ENCODE measurements around the gene PPP2R1B. TPM values are rescaled to one million over a fixed set of nuclear protein-coding genes. Genes with fewer than 3 reads are reported as not detected.

Gene PPP2R1B
- total and polyA plus RNA-seq, 8 donors: 12.6 to 50.1 (median 31.3) TPM

- ATAC-seq (no peak), DNase-seq (no peak), FAIRE-seq (no peak)
- H3K36me3 ChIP-seq: peaks cover 0 to 27% (median 4%) of the 10 kb centered on the region in 3 donors
- peaks cover 17 to 54% (median 21%) of the 10 kb centered on the region in 3 donors for H3K4me1 ChIP-seq
- 12 to 21% methylated on average over 1 of the region's 1 CpG for WGBS, 2 donors
- TF ChIP-seq CTCF (IDR thresholded peaks at IDR 0.05): no peak
- H3K27ac ChIP-seq: peak overlapping the region in 3 of 4 donors; percentile 66 to 88 (median 88)
- intact Hi-C loops (cut with DNase I): loop anchor here in 1 of 3 donors (5.0 kb wide), 1 partner anchor 162 kb away; the partner anchor contains the start of gene SIK2
- no peaks in the 10 kb centered on the region for H3K9me3 ChIP-seq
- no peaks in the 10 kb centered on the region for H3K27me3 ChIP-seq
- peak overlapping the region in 3 of 4 donors; percentile 79 to 94 (median 85) for H3K4me3 ChIP-seq
These were observed 1.6 kb downstream of the PPP2R1B start for GRCh38 chr11:111764621-111765020.

DNA sequence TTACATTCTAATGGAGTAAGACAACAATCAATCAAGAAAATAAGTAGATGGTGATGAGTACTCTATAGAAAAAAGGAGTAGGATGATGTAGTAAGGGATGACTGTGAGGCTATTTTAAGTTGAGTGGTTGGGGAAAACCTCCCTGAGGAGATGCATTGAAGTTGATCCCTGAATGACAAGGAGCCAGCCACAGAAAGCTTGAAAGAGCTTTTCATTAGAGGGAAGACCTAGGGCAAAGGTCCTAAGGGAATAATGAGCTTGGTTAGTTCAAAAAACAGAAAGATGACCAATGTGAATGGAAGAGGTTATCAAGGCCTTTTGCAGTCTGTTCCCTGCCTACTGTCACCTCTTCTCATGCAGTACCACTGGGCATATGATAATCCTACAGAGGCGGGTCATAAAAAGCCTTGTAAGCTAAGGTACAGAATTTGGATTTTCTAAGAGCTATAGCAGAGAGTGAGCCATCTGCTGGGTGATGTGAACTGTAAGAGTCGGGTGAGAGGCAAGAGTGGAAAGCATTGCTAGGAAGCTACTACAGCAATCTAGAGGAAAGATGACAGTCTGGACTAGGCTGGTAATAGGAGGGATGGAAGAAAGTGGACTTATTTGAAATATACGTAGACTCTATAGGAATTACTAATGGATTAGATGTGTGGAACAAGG lies 3.1 kb downstream of the PPP2R1B start:
- FAIRE-seq (no peak), DNase-seq (no peak), ATAC-seq (no peak)
- no peak for TF ChIP-seq CTCF (IDR thresholded peaks at IDR 0.05)
- intact Hi-C loops (cut with DNase I): no loop called here
- Histone ChIP-seq H3K9me3 (no peaks in the 10 kb centered on the region), H3K36me3 (peaks cover 0 to 39% (median 9%) of the 10 kb centered on the region in 3 donors), H3K4me1 (peaks cover 18 to 65% (median 29%) of the 10 kb centered on the region in 3 donors), H3K4me3 (peak overlapping the region in 2 of 4 donors; percentile 79 to 85), H3K27ac (no peak overlapping the region), H3K27me3 (no peaks in the 10 kb centered on the region)
- 71 to 81% methylated on average over 3 of the region's 3 CpGs for WGBS, 2 donors

- DNase-seq (no peak), FAIRE-seq (no peak), ATAC-seq (no peak)
- no peak overlapping the region for H3K4me3 ChIP-seq
- peaks cover 18 to 67% (median 29%) of the 10 kb centered on the region in 3 donors for H3K4me1 ChIP-seq
- no peaks in the 10 kb centered on the region for H3K9me3 ChIP-seq
- TF ChIP-seq CTCF (IDR thresholded peaks at IDR 0.05): no peak
- peaks cover 0 to 43% (median 9%) of the 10 kb centered on the region in 3 donors for H3K36me3 ChIP-seq
- H3K27ac ChIP-seq: no peak overlapping the region
- 92 to 97% methylated on average over 5 of the region's 5 CpGs for whole genome bisulfite sequencing, 2 donors
- H3K27me3 ChIP-seq: no peaks in the 10 kb centered on the region
- intact Hi-C loops (cut with DNase I): no loop called here
These were observed 3.7 kb downstream of the PPP2R1B start for GRCh38 chr11:111762526-111762925.

DNA sequence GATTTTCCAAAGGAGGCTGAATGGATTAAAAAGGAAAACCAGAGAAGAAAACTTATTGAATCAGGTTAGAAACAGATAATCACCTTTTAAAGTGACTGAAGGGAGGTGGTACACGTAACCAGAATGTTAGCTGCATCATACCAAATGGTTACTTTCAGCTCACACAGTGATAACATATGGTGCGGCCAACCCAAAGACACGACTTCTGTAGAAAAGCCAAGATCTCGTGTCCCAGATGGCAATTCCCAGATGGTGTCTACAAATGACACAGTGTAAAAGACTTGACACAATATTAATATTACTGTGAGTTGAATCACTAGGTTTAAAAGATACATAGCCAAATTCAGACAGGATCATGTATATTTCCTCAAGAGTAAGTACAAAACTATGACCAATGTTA lies 5.2 kb downstream of the PPP2R1B start:
- peak; percentile 21 to 34 (median 24) for ATAC-seq
- TF ChIP-seq CTCF (IDR thresholded peaks at IDR 0.05): no peak
- WGBS, 2 donors: 29 to 32% methylated on average over 4 of the region's 4 CpGs
- Histone ChIP-seq H3K27ac (peak overlapping the region; percentile 9 to 65 (median 50)), H3K4me1 (peaks cover 29 to 65% (median 31%) of the 10 kb centered on the region in 3 donors), H3K27me3 (no peaks in the 10 kb centered on the region), H3K36me3 (peaks cover 0 to 51% (median 9%) of the 10 kb centered on the region in 3 donors), H3K4me3 (no peak overlapping the region), H3K9me3 (no peaks in the 10 kb centered on the region)
- DNase-seq: peak in 1 of 6 donors; percentile 45
- intact Hi-C loops (cut with DNase I): no loop called here
- FAIRE-seq: no peak
